H1 (cell line): Measurements from ENCODE around the gene NUAK1.

Experiments
- GTF2F1 ChIP-seq: IDR thresholded peaks from 2 replicates; pipeline ENCODE4 v1.6.1; 2012; ENCODE audit warnings: low read depth, low read length, improper control_type of control experiment, borderline replicate concordance
- JUND ChIP-seq: IDR thresholded peaks from 2 replicates; pipeline ENCODE4 v1.6.1; 2011; ENCODE audit warnings: mild to moderate bottlenecking, improper control_type of control experiment, low read length

- TF ChIP-seq GTF2F1, result no peak
- no peak for TF ChIP-seq JUND
Observed at GRCh38 chr12:106174876-106175275, 36.1 kb upstream of the NUAK1 start.
